GM12878 (cell line): ENCODE measurements around the gene TK1.

ENCODE experiments used
- HDGF ChIP-seq: fragments of 450-650 bp; IDR thresholded peaks from 2 replicates; pipeline ENCODE4 v1.6.1; 2016; ENCODE audit warnings: antibody characterized with exemption
- RFX5 ChIP-seq: IDR thresholded peaks from 2 replicates; pipeline ENCODE4 v1.6.1; 2011; ENCODE audit warnings: low read depth, low read length, improper control_type of control experiment
- TF ChIP-seq, protein P1 (sequence below): fragments of 450-650 bp; IDR thresholded peaks from 2 replicates; pipeline ENCODE4 v1.6.1; 2014; ENCODE audit warnings: mild to moderate bottlenecking
- TF ChIP-seq, protein P2 (sequence below), 3 experiments: IDR thresholded peaks in 2 of 3; conservative IDR thresholded peaks in 1 of 3; 2 replicates each; pipeline ENCODE4 v1.5.1; 2011; ENCODE audit warnings: low read depth in 3 of 3, low read length in 3 of 3, mild to moderate bottlenecking in 3 of 3, control low read depth in 2 of 3, moderate library complexity in 2 of 3, inconsistent platforms in 1 of 3, mixed read lengths in 1 of 3; ENCODE audit not compliant: control insufficient read depth in 2 of 3, insufficient read depth in 1 of 3; ENCODE audit errors: extremely low read depth in 1 of 3

DNA sequence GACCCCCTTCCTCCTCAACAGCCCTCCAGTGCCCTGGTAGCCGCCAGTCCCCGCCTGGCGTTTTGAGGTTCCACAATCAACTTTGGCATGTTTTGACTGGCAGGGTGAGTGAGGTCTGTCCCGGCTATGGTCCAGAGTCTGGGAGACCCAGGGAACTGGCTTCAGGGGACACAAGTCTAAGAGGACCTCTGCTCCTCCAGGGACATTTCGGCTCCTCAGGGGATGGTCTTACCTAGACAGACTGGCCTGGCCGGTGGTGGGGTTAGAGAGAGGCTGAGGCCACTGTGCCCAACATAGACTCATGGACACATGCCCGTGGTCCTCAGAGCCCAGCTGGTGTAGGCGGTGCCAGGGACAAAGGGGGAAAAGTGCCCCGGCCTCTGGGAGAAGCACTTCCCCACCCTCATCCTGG, 54.1 kb downstream of the TK1 start:
- TF ChIP-seq RFX5, result no peak
- TF ChIP-seq, protein P1, sequence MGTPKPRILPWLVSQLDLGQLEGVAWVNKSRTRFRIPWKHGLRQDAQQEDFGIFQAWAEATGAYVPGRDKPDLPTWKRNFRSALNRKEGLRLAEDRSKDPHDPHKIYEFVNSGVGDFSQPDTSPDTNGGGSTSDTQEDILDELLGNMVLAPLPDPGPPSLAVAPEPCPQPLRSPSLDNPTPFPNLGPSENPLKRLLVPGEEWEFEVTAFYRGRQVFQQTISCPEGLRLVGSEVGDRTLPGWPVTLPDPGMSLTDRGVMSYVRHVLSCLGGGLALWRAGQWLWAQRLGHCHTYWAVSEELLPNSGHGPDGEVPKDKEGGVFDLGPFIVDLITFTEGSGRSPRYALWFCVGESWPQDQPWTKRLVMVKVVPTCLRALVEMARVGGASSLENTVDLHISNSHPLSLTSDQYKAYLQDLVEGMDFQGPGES, result no peak
- TF ChIP-seq, protein P2, sequence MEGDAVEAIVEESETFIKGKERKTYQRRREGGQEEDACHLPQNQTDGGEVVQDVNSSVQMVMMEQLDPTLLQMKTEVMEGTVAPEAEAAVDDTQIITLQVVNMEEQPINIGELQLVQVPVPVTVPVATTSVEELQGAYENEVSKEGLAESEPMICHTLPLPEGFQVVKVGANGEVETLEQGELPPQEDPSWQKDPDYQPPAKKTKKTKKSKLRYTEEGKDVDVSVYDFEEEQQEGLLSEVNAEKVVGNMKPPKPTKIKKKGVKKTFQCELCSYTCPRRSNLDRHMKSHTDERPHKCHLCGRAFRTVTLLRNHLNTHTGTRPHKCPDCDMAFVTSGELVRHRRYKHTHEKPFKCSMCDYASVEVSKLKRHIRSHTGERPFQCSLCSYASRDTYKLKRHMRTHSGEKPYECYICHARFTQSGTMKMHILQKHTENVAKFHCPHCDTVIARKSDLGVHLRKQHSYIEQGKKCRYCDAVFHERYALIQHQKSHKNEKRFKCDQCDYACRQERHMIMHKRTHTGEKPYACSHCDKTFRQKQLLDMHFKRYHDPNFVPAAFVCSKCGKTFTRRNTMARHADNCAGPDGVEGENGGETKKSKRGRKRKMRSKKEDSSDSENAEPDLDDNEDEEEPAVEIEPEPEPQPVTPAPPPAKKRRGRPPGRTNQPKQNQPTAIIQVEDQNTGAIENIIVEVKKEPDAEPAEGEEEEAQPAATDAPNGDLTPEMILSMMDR (IDR thresholded peaks at IDR 0.05 in 2 of 3, conservative IDR thresholded peaks at IDR 0.05 in 1 of 3; ENCODE audit: control insufficient read depth in 2 of 3, extremely low read depth in 1 of 3, insufficient read depth in 1 of 3, low read depth in 3 of 3, low read length in 3 of 3), result no peak
- TF ChIP-seq HDGF, result no peak; the same call in 1 of the 2 replicates
